RWPE2 (cell line): ENCODE data around the gene CCDC97.

Experiments used
- ATAC-seq: fragments of 200-7000 bp; cut with Tn5 transposase; 3 replicates; pipeline ENCODE4 v1.9.1; 2021; ENCODE audit warnings: low read depth
- DNase-seq: peaks from one replicate; pipeline ENCODE4 v3.0.0-alpha.2; 2020; ENCODE audit warnings: low spot score
- H3K27ac ChIP-seq: fragments of 450-650 bp; 2 replicates; pipeline ENCODE4 v1.5.1; 2017; ENCODE audit warnings: mild to moderate bottlenecking; ENCODE audit not compliant: poor library complexity, severe bottlenecking
- H3K27me3 ChIP-seq: fragments of 250-450 bp; sonication (Bioruptor Pico); 2 replicates; pipeline ENCODE4 v1.5.1; 2021; ENCODE audit warnings: mild to moderate bottlenecking, moderate library complexity; ENCODE audit not compliant: insufficient read depth, poor library complexity, severe bottlenecking
- H3K36me3 ChIP-seq: fragments of 250-450 bp; sonication (Bioruptor Pico); 2 replicates; pipeline ENCODE4 v1.5.1; 2020; ENCODE audit warnings: low read depth, mild to moderate bottlenecking, moderate library complexity
- H3K4me1 ChIP-seq: fragments of 250-450 bp; sonication (Bioruptor Pico); 2 replicates; pipeline ENCODE4 v1.5.1; 2021; ENCODE audit warnings: mild to moderate bottlenecking, moderate library complexity; ENCODE audit not compliant: insufficient read depth, poor library complexity, severe bottlenecking
- H3K4me3 ChIP-seq: fragments of 250-450 bp; sonication (Bioruptor Pico); 2 replicates; pipeline ENCODE4 v1.5.1; 2021; ENCODE audit warnings: mild to moderate bottlenecking, moderate library complexity; ENCODE audit not compliant: severe bottlenecking
- H3K9me3 ChIP-seq: fragments of 250-450 bp; sonication (Bioruptor Pico); 2 replicates; pipeline ENCODE4 v1.5.1; 2021; ENCODE audit warnings: mild to moderate bottlenecking, moderate library complexity; ENCODE audit not compliant: severe bottlenecking
- CTCF ChIP-seq: fragments of 450-650 bp; IDR thresholded peaks from one replicate; pipeline ENCODE4 v1.5.1; 2017; ENCODE audit warnings: mild to moderate bottlenecking, moderate library complexity; ENCODE audit not compliant: poor library complexity, severe bottlenecking

CCDC97 gene

GRCh38 chr19:41308450-41309179 is 1.4 kb upstream of the CCDC97 start:
- peak; percentile 98 for TF ChIP-seq CTCF

GRCh38 chr19:41309180-41310032 is 566 bp upstream of the CCDC97 start:
- peaks cover 52% of the 10 kb centered on the region for H3K36me3 ChIP-seq
- no peak for DNase-seq
- no peak for TF ChIP-seq CTCF

More at GRCh38 chr19:41308450-41309179, 1.4 kb upstream of the CCDC97 start:
- Histone ChIP-seq H3K27me3 (no peaks in the 10 kb centered on the region), H3K36me3 (peaks cover 52% of the 10 kb centered on the region), H3K4me3 (no peak overlapping the region), H3K27ac (peak overlapping the region; percentile 79), H3K9me3 (no peaks in the 10 kb centered on the region), H3K4me1 (peaks cover 10% of the 10 kb centered on the region)
- no peak for DNase-seq
- peak; percentile 39 for ATAC-seq

GRCh38 chr19:41311072-41311471 is 1.1 kb downstream of the CCDC97 start:
- DNase-seq (no peak), ATAC-seq (no peak)
- Histone ChIP-seq H3K4me3 (peak overlapping the region; percentile 98), H3K9me3 (no peaks in the 10 kb centered on the region), H3K27ac (peak overlapping the region; percentile 79), H3K4me1 (peaks cover 10% of the 10 kb centered on the region), H3K27me3 (no peaks in the 10 kb centered on the region), H3K36me3 (peaks cover 45% of the 10 kb centered on the region)
- TF ChIP-seq CTCF: no peak

More at GRCh38 chr19:41309180-41310032, 566 bp upstream of the CCDC97 start:
- H3K4me1 ChIP-seq: peaks cover 10% of the 10 kb centered on the region
- no peaks in the 10 kb centered on the region for H3K27me3 ChIP-seq
- peak; percentile 3; the same call in 2 of the 3 replicates for ATAC-seq
- peak overlapping the region; percentile 98 for H3K4me3 ChIP-seq
- H3K9me3 ChIP-seq: no peaks in the 10 kb centered on the region
- peak overlapping the region; percentile 79 for H3K27ac ChIP-seq

- H3K36me3 ChIP-seq: peaks cover 45% of the 10 kb centered on the region
- TF ChIP-seq CTCF: no peak
- no peak overlapping the region for H3K4me3 ChIP-seq
- ATAC-seq (no peak), DNase-seq (no peak)
- H3K4me1 ChIP-seq: peaks cover 10% of the 10 kb centered on the region
- H3K27ac ChIP-seq: no peak overlapping the region
- no peaks in the 10 kb centered on the region for H3K9me3 ChIP-seq
- H3K27me3 ChIP-seq: no peaks in the 10 kb centered on the region
Measured at GRCh38 chr19:41311613-41312012, 1.6 kb downstream of the CCDC97 start.
